ENCODE data around the gene NDUFAF8. TPM values are rescaled to one million over a fixed set of nuclear protein-coding genes. Genes with fewer than 3 reads are reported as not detected.

NDUFAF8 gene
- total RNA-seq, 1 donor from 2014 or later = 61.5 TPM

GRCh38 chr17:81192386-81193050, 46.6 kb upstream of the NDUFAF8 start:
- no peak for DNase-seq
- Histone ChIP-seq H3K36me3 (peaks cover 6% of the 10 kb centered on the region), H3K27me3 (ENCODE audit: low read depth) (no peaks in the 10 kb centered on the region), H3K4me3 (no peak overlapping the region), H3K9me3 (replicated peaks) (no peaks in the 10 kb centered on the region), H3K27ac (replicated peaks) (no peak overlapping the region), H3K4me1 (peaks cover 35% of the 10 kb centered on the region)
- no peak for TF ChIP-seq CTCF (IDR thresholded peaks at IDR 0.05; ENCODE audit: borderline replicate concordance)
- intact Hi-C loops (cut with micrococcal nuclease) = no loop called here

- intact Hi-C loops (cut with micrococcal nuclease) = no loop called here
Measured at GRCh38 chr17:81193051-81193410, 46.1 kb upstream of the NDUFAF8 start.

GRCh38 chr17:81193470-81194224, 45.5 kb upstream of the NDUFAF8 start:
- Histone ChIP-seq H3K27ac (replicated peaks) (no peak overlapping the region), H3K27me3 (ENCODE audit: low read depth) (no peaks in the 10 kb centered on the region), H3K4me1 (peaks cover 44% of the 10 kb centered on the region), H3K9me3 (replicated peaks) (no peaks in the 10 kb centered on the region), H3K36me3 (peaks cover 14% of the 10 kb centered on the region), H3K4me3 (no peak overlapping the region)
- DNase-seq = no peak
- intact Hi-C loops (cut with micrococcal nuclease) = no loop called here
- no peak for TF ChIP-seq CTCF (IDR thresholded peaks at IDR 0.05; ENCODE audit: borderline replicate concordance)

More at GRCh38 chr17:81193051-81193410, 46.1 kb upstream of the NDUFAF8 start:
- DNase-seq = no peak
- H3K9me3 ChIP-seq (replicated peaks) = no peaks in the 10 kb centered on the region
- peaks cover 41% of the 10 kb centered on the region for H3K4me1 ChIP-seq
- no peak for TF ChIP-seq CTCF (IDR thresholded peaks at IDR 0.05; ENCODE audit: borderline replicate concordance)
- no peaks in the 10 kb centered on the region for H3K27me3 ChIP-seq (ENCODE audit: low read depth)
- H3K27ac ChIP-seq (replicated peaks) = no peak overlapping the region
- H3K4me3 ChIP-seq = no peak overlapping the region
- H3K36me3 ChIP-seq = peaks cover 10% of the 10 kb centered on the region

GRCh38 chr17:81194225-81194760, 44.8 kb upstream of the NDUFAF8 start:
- Histone ChIP-seq H3K27me3 (ENCODE audit: low read depth) (no peaks in the 10 kb centered on the region), H3K9me3 (replicated peaks) (no peaks in the 10 kb centered on the region), H3K4me1 (peaks cover 48% of the 10 kb centered on the region), H3K27ac (replicated peaks) (peak overlapping the region; percentile 89), H3K36me3 (peaks cover 21% of the 10 kb centered on the region), H3K4me3 (no peak overlapping the region)
- intact Hi-C loops (cut with micrococcal nuclease) = no loop called here
- no peak for TF ChIP-seq CTCF (IDR thresholded peaks at IDR 0.05; ENCODE audit: borderline replicate concordance)
- DNase-seq = no peak

- DNase-seq = peak; percentile 79
- Histone ChIP-seq H3K27me3 (ENCODE audit: low read depth) (no peaks in the 10 kb centered on the region), H3K9me3 (replicated peaks) (no peaks in the 10 kb centered on the region), H3K4me3 (no peak overlapping the region), H3K4me1 (peaks cover 48% of the 10 kb centered on the region), H3K36me3 (peaks cover 21% of the 10 kb centered on the region), H3K27ac (replicated peaks) (peak overlapping the region; percentile 89)
- intact Hi-C loops (cut with micrococcal nuclease) = no loop called here
- no peak for TF ChIP-seq CTCF (IDR thresholded peaks at IDR 0.05; ENCODE audit: borderline replicate concordance)
Measured at GRCh38 chr17:81194941-81195901, 43.9 kb upstream of the NDUFAF8 start.

Data from left ventricle myocardium inferior (tissue), 1 donor.